ENCODE measurements around the gene SEC61A1.

The SEC61A1 gene

DNA sequence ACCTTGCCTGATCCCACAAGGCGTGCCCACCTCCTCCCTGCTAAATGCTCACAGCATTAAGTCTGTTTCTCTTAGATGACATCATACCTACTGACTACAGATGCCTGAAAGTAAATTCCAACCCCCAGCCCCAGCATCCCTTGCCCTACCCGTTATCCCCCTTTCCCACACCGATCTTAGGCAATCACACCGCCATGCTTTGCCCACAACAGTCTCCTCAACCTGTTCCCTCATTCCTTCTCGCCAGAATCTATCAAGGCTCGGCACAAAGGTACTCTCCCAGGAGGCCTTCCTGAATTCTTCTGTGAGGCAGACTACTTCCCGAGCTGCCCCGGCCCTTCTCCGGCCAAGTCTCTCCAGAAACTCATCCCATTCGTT is 789 bp upstream of the SEC61A1 start:
- peak overlapping the region; percentile 84; the same call in 1 of the 2 replicates for H3K27ac ChIP-seq (ENCODE audit: extremely low read depth, low read depth, low read length)
- ChIA-PET CTCF (interaction anchor here (0.7 kb wide), 1 partner anchor 563 kb away, joined by 4 read pairs; no protein-coding TSS in a partner anchor), POLR2A (interaction anchor here (1.4 kb wide), 1 partner anchor 72 kb away, joined by 4 read pairs; the partner anchor contains the start of gene RUVBL1)
- H3K4me1 ChIP-seq (ENCODE audit: control insufficient read depth, insufficient read depth, low read length): 0 out of 2 replicates have a peak, but pooled peaks cover 4% of the 10 kb centered on the region
- peak overlapping the region; percentile 79 for H3K4me3 ChIP-seq (ENCODE audit: low read depth, low read length)
- peaks cover 5 to 34% of the 10 kb centered on the region in 2 experiments; a peak in 1 of 3 replicates for H3K36me3 ChIP-seq (ENCODE audit: control insufficient read depth in 2 of 2, insufficient read depth in 1 of 2, low read length in 2 of 2)
- TF ChIP-seq, protein P1, sequence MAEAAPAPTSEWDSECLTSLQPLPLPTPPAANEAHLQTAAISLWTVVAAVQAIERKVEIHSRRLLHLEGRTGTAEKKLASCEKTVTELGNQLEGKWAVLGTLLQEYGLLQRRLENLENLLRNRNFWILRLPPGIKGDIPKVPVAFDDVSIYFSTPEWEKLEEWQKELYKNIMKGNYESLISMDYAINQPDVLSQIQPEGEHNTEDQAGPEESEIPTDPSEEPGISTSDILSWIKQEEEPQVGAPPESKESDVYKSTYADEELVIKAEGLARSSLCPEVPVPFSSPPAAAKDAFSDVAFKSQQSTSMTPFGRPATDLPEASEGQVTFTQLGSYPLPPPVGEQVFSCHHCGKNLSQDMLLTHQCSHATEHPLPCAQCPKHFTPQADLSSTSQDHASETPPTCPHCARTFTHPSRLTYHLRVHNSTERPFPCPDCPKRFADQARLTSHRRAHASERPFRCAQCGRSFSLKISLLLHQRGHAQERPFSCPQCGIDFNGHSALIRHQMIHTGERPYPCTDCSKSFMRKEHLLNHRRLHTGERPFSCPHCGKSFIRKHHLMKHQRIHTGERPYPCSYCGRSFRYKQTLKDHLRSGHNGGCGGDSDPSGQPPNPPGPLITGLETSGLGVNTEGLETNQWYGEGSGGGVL (tag by site-specific recombination; IDR thresholded peaks at IDR 0.05): peak; percentile 48; the same call in 1 of the 2 replicates
- TF ChIP-seq ZNF76 (tag by site-specific recombination; IDR thresholded peaks at IDR 0.05; ENCODE audit: borderline replicate concordance, low read depth) (peak; percentile 93), BCL11B (tag by site-specific recombination; IDR thresholded peaks at IDR 0.05; ENCODE audit: low read depth) (no peak), ZNF366 (tag by site-specific recombination; conservative IDR thresholded peaks at IDR 0.05) (peak; percentile 78), EGR2 (tag by site-specific recombination; IDR thresholded peaks at IDR 0.05; ENCODE audit: low read depth) (0 out of 2 replicates have a peak, but pooled peaks have one; percentile 5), ZBTB17 (tag by site-specific recombination; IDR thresholded peaks at IDR 0.05) (peak; percentile 77), ZNF561 (tag by site-specific recombination; IDR thresholded peaks at IDR 0.05; ENCODE audit: borderline replicate concordance) (no peak), ZNF335 (tag by site-specific recombination; conservative IDR thresholded peaks at IDR 0.05) (peak; percentile 97), ZNF558 (tag by site-specific recombination; IDR thresholded peaks at IDR 0.05) (peak; percentile 43; the same call in 1 of the 2 replicates), ZNF792 (tag by site-specific recombination; IDR thresholded peaks at IDR 0.05) (no peak), ZNF132 (tag by site-specific recombination; IDR thresholded peaks at IDR 0.05; ENCODE audit: borderline replicate concordance) (no peak), ZFP37 (tag by site-specific recombination; IDR thresholded peaks at IDR 0.05) (no peak), ZBTB48 (tag by site-specific recombination; IDR thresholded peaks at IDR 0.05) (peak; percentile 60), ZBTB21 (tag by site-specific recombination; IDR thresholded peaks at IDR 0.05) (peak; percentile 79), YY2 (tag by site-specific recombination; IDR thresholded peaks at IDR 0.05) (peak; percentile 27; the same call in 1 of the 2 replicates), ZNF629 (tag by site-specific recombination; IDR thresholded peaks at IDR 0.05) (peak; percentile 61), ZNF324 (tag by site-specific recombination; IDR thresholded peaks at IDR 0.05) (0 out of 2 replicates have a peak, but pooled peaks have one; percentile 21), IKZF3 (tag by site-specific recombination; IDR thresholded peaks at IDR 0.05) (0 out of 2 replicates have a peak, but pooled peaks have one; percentile 15), ZBTB20 (tag by site-specific recombination; IDR thresholded peaks at IDR 0.05) (peak; percentile 54), ZNF600 (tag by site-specific recombination; IDR thresholded peaks at IDR 0.05) (peak; percentile 62; the same call in 1 of the 2 replicates)
- TF ChIP-seq, protein P2, sequence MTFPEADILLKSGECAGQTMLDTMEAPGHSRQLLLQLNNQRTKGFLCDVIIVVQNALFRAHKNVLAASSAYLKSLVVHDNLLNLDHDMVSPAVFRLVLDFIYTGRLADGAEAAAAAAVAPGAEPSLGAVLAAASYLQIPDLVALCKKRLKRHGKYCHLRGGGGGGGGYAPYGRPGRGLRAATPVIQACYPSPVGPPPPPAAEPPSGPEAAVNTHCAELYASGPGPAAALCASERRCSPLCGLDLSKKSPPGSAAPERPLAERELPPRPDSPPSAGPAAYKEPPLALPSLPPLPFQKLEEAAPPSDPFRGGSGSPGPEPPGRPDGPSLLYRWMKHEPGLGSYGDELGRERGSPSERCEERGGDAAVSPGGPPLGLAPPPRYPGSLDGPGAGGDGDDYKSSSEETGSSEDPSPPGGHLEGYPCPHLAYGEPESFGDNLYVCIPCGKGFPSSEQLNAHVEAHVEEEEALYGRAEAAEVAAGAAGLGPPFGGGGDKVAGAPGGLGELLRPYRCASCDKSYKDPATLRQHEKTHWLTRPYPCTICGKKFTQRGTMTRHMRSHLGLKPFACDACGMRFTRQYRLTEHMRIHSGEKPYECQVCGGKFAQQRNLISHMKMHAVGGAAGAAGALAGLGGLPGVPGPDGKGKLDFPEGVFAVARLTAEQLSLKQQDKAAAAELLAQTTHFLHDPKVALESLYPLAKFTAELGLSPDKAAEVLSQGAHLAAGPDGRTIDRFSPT (tag by site-specific recombination; IDR thresholded peaks at IDR 0.05): peak; percentile 25; the same call in 1 of the 2 replicates
- TF ChIP-seq, protein P3, sequence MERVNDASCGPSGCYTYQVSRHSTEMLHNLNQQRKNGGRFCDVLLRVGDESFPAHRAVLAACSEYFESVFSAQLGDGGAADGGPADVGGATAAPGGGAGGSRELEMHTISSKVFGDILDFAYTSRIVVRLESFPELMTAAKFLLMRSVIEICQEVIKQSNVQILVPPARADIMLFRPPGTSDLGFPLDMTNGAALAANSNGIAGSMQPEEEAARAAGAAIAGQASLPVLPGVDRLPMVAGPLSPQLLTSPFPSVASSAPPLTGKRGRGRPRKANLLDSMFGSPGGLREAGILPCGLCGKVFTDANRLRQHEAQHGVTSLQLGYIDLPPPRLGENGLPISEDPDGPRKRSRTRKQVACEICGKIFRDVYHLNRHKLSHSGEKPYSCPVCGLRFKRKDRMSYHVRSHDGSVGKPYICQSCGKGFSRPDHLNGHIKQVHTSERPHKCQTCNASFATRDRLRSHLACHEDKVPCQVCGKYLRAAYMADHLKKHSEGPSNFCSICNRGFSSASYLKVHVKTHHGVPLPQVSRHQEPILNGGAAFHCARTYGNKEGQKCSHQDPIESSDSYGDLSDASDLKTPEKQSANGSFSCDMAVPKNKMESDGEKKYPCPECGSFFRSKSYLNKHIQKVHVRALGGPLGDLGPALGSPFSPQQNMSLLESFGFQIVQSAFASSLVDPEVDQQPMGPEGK (tag by site-specific recombination; IDR thresholded peaks at IDR 0.05): peak; percentile 91
- TF ChIP-seq, protein P4, sequence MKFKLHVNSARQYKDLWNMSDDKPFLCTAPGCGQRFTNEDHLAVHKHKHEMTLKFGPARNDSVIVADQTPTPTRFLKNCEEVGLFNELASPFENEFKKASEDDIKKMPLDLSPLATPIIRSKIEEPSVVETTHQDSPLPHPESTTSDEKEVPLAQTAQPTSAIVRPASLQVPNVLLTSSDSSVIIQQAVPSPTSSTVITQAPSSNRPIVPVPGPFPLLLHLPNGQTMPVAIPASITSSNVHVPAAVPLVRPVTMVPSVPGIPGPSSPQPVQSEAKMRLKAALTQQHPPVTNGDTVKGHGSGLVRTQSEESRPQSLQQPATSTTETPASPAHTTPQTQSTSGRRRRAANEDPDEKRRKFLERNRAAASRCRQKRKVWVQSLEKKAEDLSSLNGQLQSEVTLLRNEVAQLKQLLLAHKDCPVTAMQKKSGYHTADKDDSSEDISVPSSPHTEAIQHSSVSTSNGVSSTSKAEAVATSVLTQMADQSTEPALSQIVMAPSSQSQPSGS (tag by site-specific recombination; IDR thresholded peaks at IDR 0.05; ENCODE audit: low read depth): peak; percentile 97
- TF ChIP-seq, protein P5, sequence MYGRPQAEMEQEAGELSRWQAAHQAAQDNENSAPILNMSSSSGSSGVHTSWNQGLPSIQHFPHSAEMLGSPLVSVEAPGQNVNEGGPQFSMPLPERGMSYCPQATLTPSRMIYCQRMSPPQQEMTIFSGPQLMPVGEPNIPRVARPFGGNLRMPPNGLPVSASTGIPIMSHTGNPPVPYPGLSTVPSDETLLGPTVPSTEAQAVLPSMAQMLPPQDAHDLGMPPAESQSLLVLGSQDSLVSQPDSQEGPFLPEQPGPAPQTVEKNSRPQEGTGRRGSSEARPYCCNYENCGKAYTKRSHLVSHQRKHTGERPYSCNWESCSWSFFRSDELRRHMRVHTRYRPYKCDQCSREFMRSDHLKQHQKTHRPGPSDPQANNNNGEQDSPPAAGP (tag by site-specific recombination; IDR thresholded peaks at IDR 0.05): peak; percentile 17; the same call in 1 of the 2 replicates
- TF ChIP-seq, protein P6, sequence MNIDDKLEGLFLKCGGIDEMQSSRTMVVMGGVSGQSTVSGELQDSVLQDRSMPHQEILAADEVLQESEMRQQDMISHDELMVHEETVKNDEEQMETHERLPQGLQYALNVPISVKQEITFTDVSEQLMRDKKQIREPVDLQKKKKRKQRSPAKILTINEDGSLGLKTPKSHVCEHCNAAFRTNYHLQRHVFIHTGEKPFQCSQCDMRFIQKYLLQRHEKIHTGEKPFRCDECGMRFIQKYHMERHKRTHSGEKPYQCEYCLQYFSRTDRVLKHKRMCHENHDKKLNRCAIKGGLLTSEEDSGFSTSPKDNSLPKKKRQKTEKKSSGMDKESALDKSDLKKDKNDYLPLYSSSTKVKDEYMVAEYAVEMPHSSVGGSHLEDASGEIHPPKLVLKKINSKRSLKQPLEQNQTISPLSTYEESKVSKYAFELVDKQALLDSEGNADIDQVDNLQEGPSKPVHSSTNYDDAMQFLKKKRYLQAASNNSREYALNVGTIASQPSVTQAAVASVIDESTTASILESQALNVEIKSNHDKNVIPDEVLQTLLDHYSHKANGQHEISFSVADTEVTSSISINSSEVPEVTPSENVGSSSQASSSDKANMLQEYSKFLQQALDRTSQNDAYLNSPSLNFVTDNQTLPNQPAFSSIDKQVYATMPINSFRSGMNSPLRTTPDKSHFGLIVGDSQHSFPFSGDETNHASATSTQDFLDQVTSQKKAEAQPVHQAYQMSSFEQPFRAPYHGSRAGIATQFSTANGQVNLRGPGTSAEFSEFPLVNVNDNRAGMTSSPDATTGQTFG (tag by site-specific recombination; IDR thresholded peaks at IDR 0.05; ENCODE audit: borderline replicate concordance): peak; percentile 13; the same call in 1 of the 2 replicates
- no peaks in the 10 kb centered on the region for H3K9me3 ChIP-seq (ENCODE audit: control insufficient read depth, insufficient read depth, low read depth, low read length)
